HepG2 (cell line): ENCODE measurements around the gene UBAC1. TPM values are rescaled to one million over a fixed set of nuclear protein-coding genes. Genes with fewer than 3 reads are reported as not detected.

Experiments used
- CCDC6 ChIP-seq: sonication (generic); formaldehyde crosslinking; IDR thresholded peaks from 2 replicates; pipeline ENCODE4 v1.8.1; 2022; ENCODE audit warnings: mild to moderate bottlenecking, missing genetic modification reagents, moderate library complexity
- EHMT2 ChIP-seq: fragments of 200-600 bp; sonication (generic); IDR thresholded peaks from 2 replicates; pipeline ENCODE4 v1.7.0; 2017; ENCODE audit warnings: antibody characterized with exemption, low read depth, low read length, borderline replicate concordance
- FOXM1 ChIP-seq: sonication (generic); formaldehyde crosslinking; IDR thresholded peaks from 2 replicates; pipeline ENCODE4 v1.5.0; 2020; ENCODE audit warnings: missing genetic modification reagents
- HMG20B ChIP-seq: conservative IDR thresholded peaks from 2 replicates; pipeline ENCODE4 v1.6.1; 2016; ENCODE audit warnings: missing genetic modification reagents, missing compliant biosample characterization
- HMGA1 ChIP-seq: sonication (generic); formaldehyde crosslinking; conservative IDR thresholded peaks from 2 replicates; pipeline ENCODE4 v1.4.0; 2020; ENCODE audit warnings: missing genetic modification reagents
- JUND ChIP-seq: sonication (generic); formaldehyde crosslinking; IDR thresholded peaks from 2 replicates; pipeline ENCODE4 v1.8.0; 2022; ENCODE audit warnings: mild to moderate bottlenecking, missing genetic modification reagents
- NR1H2 ChIP-seq: sonication (generic); formaldehyde crosslinking; IDR thresholded peaks from 2 replicates; pipeline ENCODE4 v1.8.1; 2022; ENCODE audit warnings: low read depth, missing genetic modification reagents, borderline replicate concordance
- POLR2A ChIP-seq, 2 experiments: IDR thresholded peaks; 2 replicates each; pipeline ENCODE4 v1.6.1; 2011; ENCODE audit warnings: low read depth in 2 of 2, low read length in 2 of 2, mild to moderate bottlenecking in 1 of 2, moderate library complexity in 1 of 2; ENCODE audit not compliant: insufficient read depth in 1 of 2
- PREB ChIP-seq: sonication (generic); formaldehyde crosslinking; IDR thresholded peaks from 2 replicates; pipeline ENCODE4 v1.4.0; 2020; ENCODE audit warnings: missing genetic modification reagents
- PTBP1 ChIP-seq: fragments of 200-400 bp; formaldehyde crosslinking; IDR thresholded peaks from 2 replicates; pipeline ENCODE4 v1.6.1; 2018; ENCODE audit warnings: low read length, low read depth; ENCODE audit not compliant: poor library complexity, severe bottlenecking
- TAF1 ChIP-seq: sonication (generic); formaldehyde crosslinking; IDR thresholded peaks from 2 replicates; pipeline ENCODE4 v1.4.0; 2020; ENCODE audit warnings: missing genetic modification reagents
- TEAD3 ChIP-seq: optimal IDR thresholded peaks from 2 replicates; pipeline ENCODE3; 2016; ENCODE audit warnings: borderline replicate concordance
- TSC22D2 ChIP-seq: sonication (generic); formaldehyde crosslinking; IDR thresholded peaks from 2 replicates; pipeline ENCODE4 v1.5.1; 2020; ENCODE audit warnings: missing genetic modification reagents, mild to moderate bottlenecking, borderline replicate concordance
- ZBED4 ChIP-seq: sonication (generic); formaldehyde crosslinking; IDR thresholded peaks from 2 replicates; pipeline ENCODE4 v1.4.0; 2020; ENCODE audit warnings: missing genetic modification reagents, borderline replicate concordance
- ZBTB3 ChIP-seq: sonication (generic); formaldehyde crosslinking; IDR thresholded peaks from 2 replicates; pipeline ENCODE4 v1.4.0; 2020; ENCODE audit warnings: low read depth, mild to moderate bottlenecking, moderate library complexity, missing genetic modification reagents, borderline replicate concordance
- ZNF354B ChIP-seq: sonication (generic); formaldehyde crosslinking; IDR thresholded peaks from 2 replicates; pipeline ENCODE4 v1.8.0; 2022; ENCODE audit warnings: mild to moderate bottlenecking, missing genetic modification reagents
- ZNF431 ChIP-seq: sonication (generic); formaldehyde crosslinking; IDR thresholded peaks from 2 replicates; pipeline ENCODE4 v1.9.0; 2022; ENCODE audit warnings: missing genetic modification reagents, low read depth, mild to moderate bottlenecking, borderline replicate concordance
- ZNF446 ChIP-seq: sonication (generic); formaldehyde crosslinking; IDR thresholded peaks from 2 replicates; pipeline ENCODE4 v1.5.0; 2020; ENCODE audit warnings: mild to moderate bottlenecking, missing genetic modification reagents
- ZNF747 ChIP-seq: sonication (generic); formaldehyde crosslinking; IDR thresholded peaks from 2 replicates; pipeline ENCODE4 v1.8.1; 2023; ENCODE audit warnings: missing genetic modification reagents, mild to moderate bottlenecking, borderline replicate concordance
- ZNF790 ChIP-seq: sonication (generic); formaldehyde crosslinking; IDR thresholded peaks from 2 replicates; pipeline ENCODE4 v1.8.0; 2022; ENCODE audit warnings: missing genetic modification reagents, mild to moderate bottlenecking, borderline replicate concordance
- polyA plus RNA-seq, 8 experiments: library from polyadenylated mRNA; depleted of rRNA in 3 of 8; stranded (reverse) in 7 of 8; unstranded in 1 of 8; fragments of >200 nt; fragmentation: Illumina TruSeq in 4 of 8; extraction: Trizol in 4 of 8; gene quantifications; 2 replicates each; pipeline versions ENCODE4 v1.2.1 to v1.2.3, GENCODE V29; 2011 to 2016; ENCODE audit warnings: low read depth in 4 of 8, missing spikeins in 1 of 8, mixed read lengths in 1 of 8; ENCODE audit not compliant: insufficient read depth in 1 of 8
- total RNA-seq, 5 experiments: library from RNA; depleted of rRNA; stranded (reverse); fragments of >200 nt; fragmentation: Illumina TruSeq; extraction: Trizol; gene quantifications; 2 replicates each; pipeline ENCODE4 v1.2.3, GENCODE V29; 2016; ENCODE audit warnings: low read depth in 1 of 5

The UBAC1 gene
- total and polyA plus RNA-seq, 2 of the 13 experiments (the other 11 are each of a cell fraction or from before 2014, with no cell fraction given): 32.2 to 34.1 TPM

GRCh38 chr9:135994501-135995192, 33.5 kb upstream of the UBAC1 start (continued):
- TF ChIP-seq ZNF431 (CRISPR knock-in tag): 0 out of 2 replicates have a peak, but pooled peaks have one; percentile 3
- no peak; the same call in 1 of the 2 replicates for TF ChIP-seq JUND (CRISPR knock-in tag)
- TF ChIP-seq NR1H2: no peak
- TF ChIP-seq TEAD3 (CRISPR knock-in tag): peak; percentile 32
- TF ChIP-seq ZNF446 (CRISPR knock-in tag): no peak
- no peak for TF ChIP-seq CCDC6 (CRISPR knock-in tag)
- TF ChIP-seq ZNF747 (CRISPR knock-in tag): no peak
- no peak for TF ChIP-seq POLR2A (IDR thresholded peaks at IDR 0.05; ENCODE audit: insufficient read depth in 1 of 2, low read depth in 2 of 2, low read length in 2 of 2)
- no peak for TF ChIP-seq TSC22D2
- TF ChIP-seq ZNF790 (CRISPR knock-in tag): no peak
- TF ChIP-seq ZBED4: no peak
- no peak for TF ChIP-seq HMGA1 (CRISPR knock-in tag)
- TF ChIP-seq TAF1 (CRISPR knock-in tag): no peak
- TF ChIP-seq ZNF354B (CRISPR knock-in tag): peak; percentile 79; the same call in 1 of the 2 replicates
- TF ChIP-seq PTBP1: no peak
- TF ChIP-seq PREB: no peak
- no peak for TF ChIP-seq FOXM1 (CRISPR knock-in tag)
- TF ChIP-seq ZBTB3 (CRISPR knock-in tag): no peak
- no peak for TF ChIP-seq EHMT2
- no peak for TF ChIP-seq HMG20B (CRISPR knock-in tag)
